ENCODE measurements around the gene DKK3.

- TF ChIP-seq POLR2AphosphoS5 (IDR thresholded peaks at IDR 0.05; ENCODE audit: low read depth, low read length) (no peak), POLR2A (IDR thresholded peaks at IDR 0.05; ENCODE audit: low read depth, low read length) (no peak), TAF1 (IDR thresholded peaks at IDR 0.05; ENCODE audit: low read depth, low read length) (no peak), PAX5 (IDR thresholded peaks at IDR 0.05; ENCODE audit: insufficient read depth, low read length, severe bottlenecking) (no peak), SPI1 (IDR thresholded peaks at IDR 0.05; ENCODE audit: low read depth, low read length) (no peak), POU2F2 (IDR thresholded peaks at IDR 0.05; ENCODE audit: low read depth, low read length) (no peak)
Observed at GRCh38 chr11:12031856-12032544, 23.6 kb upstream of the DKK3 start.
